Stimulated activated CD4-positive, alpha-beta T cell treated with anti-CD3 and anti-CD28 coated beads, Interleukin-4, amount 100 ng/mL, for 48 hours (primary cell): ENCODE data around the gene CEP70.
"Not testable (repeated sequence)": the region's sequence is repeated elsewhere in the genome, so short reads cannot be mapped to it uniquely, and the experiment has no call there.

ENCODE experiments used
- DNase-seq, 2 donors: peaks; one replicate each; pipeline ENCODE4 v3.0.0-alpha.2; 2020; ENCODE audit warnings: low read depth in 2 of 2

Gene CEP70

DNA sequence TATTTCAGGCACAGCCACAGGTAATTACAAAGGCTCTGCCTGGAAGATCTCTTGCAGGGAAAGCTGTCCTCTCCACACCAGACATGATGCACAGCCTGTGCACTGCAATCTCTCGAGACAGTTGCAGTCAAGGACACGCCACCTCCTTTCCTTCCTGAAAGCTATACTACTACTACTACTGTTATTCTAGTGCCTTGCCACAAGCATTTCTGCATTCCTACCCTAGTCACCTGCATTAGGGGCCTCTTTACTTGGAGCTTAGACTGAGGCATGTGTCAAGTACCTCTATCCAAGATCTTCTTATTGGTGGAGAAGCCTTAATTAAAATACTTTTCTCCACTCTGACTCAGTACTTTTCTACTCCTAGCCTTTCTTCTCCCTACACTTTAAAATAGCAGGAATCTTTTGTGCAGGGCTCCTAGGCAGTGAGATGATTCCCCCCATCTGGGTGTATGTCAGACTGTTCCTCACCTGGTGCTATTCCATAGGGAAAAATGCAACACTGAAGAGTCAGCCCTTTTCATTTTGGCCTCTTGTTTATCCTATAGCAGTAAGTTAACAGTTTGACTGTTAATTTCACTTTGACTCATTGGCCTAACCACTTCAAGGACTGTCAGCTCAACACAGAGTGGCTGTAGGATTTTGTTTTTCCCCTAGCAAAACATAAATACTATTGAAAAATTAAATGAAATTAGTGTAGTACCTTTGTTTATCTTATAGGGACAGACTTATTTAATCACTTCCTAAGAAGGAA lies 80.8 kb downstream of the CEP70 start:
- no peak for DNase-seq

GRCh38 chr3:138511945-138512344 lies 82.1 kb downstream of the CEP70 start:
- DNase-seq: no peak

GRCh38 chr3:138509586-138509985 lies 84.5 kb downstream of the CEP70 start:
- DNase-seq: no peak

DNA sequence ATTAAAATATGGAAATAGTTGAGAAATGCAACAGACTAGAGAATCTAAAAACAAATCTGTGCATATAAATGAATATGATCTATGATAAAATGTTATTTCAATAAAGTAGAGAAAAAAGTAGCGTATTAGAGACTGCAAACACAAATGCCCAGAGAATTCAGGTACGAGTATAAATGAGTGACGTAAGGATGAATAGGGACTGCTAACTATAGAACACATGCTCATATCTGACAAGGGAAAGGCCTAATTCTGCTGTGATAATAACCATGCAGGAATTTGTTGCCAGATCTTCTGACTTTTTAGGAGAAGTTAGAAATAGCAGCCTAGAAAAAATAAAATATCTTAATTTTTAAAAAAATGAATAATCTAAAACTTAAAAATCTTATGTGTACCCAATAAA lies 86.5 kb downstream of the CEP70 start:
- DNase-seq: no peak

GRCh38 chr3:138498991-138499390 lies 95.1 kb downstream of the CEP70 start:
- DNase-seq: no peak

DNA sequence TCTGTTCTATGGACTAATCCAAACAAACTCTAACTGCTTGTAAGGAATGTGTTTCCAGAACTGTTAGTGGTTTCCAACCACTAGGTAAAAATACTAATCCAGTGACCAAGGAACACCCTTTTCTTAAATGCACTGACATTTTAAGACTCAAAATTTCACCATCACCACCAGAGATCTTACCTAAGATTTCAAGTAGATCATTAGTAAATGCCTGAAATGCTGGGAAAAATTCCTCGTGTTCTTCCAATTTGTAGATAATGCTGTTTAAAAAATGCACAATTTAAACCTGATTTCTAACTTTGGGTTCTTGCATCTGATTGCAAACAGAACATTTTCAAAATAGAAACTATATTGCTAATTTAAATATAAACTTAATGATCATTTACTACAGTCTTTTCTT lies 96.2 kb downstream of the CEP70 start:
- no peak for DNase-seq

DNA sequence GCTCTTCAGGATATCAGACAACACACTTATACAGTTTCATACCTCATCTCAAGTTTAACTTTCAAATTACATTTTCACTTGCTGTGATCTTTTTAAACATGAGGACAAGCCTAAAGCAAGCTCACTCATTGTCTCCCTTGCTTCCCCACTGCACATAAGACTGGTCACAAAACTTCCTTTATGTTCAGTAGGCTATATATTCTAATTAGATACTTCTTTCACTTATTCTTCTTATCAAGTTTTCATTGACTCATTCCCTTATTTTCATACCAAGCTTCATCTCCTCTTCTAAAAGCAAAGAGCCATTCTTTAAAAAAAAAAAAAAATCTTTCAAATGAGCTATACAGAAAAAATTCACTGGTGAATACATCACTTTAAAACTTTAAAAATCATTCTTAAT lies 97.0 kb downstream of the CEP70 start:
- DNase-seq: no peak

DNA sequence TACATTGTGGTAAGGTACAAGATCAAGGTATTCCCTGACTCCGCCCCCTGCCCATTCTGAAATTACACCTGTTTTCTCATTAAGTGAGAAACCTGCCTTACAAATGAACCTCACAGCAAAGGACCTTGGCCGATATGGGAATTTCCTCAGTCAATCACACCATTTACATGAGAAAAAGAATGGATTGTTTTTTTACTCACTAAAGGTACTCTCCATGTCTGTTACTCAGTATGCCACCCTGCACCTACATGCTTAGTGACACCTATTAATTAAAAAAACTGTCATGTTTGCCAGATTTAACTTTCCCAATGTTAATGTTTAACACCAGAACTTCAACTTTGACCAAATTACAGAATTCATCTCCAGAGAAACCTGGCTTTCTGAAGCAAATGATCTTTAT lies 97.6 kb downstream of the CEP70 start:
- DNase-seq: no peak

- not testable (repeated sequence) for DNase-seq
These were observed 98.4 kb downstream of the CEP70 start for GRCh38 chr3:138495638-138496037.

- no peak for DNase-seq
These were observed 99.5 kb downstream of the CEP70 start for GRCh38 chr3:138494607-138494929.

- DNase-seq: no peak
These were observed 100.1 kb downstream of the CEP70 start for GRCh38 chr3:138493804-138494606.

DNA sequence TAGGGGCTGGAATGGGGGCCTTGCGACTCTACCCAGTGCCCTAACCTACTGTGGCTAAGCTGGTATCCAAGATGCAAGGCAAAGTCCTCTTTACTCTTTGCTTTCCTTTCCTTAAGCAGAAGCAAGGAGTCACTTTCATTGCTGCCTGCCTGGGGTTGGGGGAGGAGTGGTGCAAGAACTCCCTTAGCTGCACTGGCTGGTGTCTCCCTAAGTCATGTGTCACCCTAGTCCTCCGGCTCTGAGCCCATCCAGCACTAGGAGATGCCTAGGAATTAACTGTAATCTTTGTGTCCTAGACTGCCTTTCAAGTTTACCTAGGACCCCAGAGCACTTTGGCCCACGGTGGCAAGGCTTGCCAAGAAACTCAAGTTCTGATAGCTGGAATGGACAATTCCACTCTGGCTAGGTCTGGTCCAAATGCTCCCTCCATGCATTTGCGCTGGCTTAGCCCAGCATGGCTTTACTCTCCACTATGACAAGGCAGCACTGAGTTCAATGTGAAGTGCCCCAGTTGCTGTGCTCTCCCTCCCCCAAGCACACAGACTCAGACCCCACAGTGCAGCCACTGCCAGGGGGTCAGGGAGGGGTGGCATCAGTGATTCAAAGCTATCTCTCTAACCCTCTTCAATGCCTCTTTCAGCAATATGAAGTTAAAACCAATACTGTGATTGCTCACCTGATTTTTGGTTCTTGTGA lies 100.9 kb downstream of the CEP70 start:
- no peak for DNase-seq

DNA sequence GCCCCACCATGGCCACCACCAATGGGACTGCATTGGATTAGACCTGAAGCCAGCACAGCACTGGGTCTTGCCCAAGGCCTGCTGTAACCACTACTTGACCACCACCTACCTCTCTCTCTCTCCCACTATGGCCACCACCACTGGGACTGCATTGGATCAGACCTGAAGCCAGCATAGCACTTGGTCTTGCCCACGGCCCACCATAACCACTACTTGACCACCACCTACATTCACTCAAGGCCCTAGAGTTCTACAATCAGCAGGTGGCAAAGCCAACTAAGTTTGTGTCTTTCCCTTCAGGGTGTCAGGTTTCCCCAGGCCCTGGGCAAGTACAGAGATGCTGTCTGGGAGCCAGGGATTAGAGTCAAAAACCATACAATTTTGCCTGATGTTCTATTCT lies 102.1 kb downstream of the CEP70 start:
- no peak for DNase-seq

DNA sequence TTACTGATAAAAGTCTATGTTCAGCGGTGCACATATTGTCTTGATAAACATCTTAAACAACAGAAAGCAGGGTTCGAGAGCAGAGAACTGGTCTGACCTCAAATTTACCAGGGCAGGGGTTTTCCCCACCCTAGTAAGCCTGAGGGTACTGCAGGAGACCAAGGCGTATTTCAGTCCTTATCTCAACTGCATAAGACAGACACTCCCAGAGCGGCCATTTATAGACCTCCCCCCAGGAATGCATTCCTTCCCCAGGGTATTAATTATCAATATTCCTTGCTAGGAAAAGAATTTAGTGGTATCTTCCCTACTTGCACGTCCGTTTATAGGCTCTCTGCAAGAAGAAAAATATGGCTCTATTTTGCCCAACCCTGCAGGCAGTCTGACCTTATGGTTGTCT lies 107.5 kb downstream of the CEP70 start:
- DNase-seq: not testable (repeated sequence)

GRCh38 chr3:138484672-138485071 lies 109.4 kb downstream of the CEP70 start:
- DNase-seq: not testable (repeated sequence)

DNA sequence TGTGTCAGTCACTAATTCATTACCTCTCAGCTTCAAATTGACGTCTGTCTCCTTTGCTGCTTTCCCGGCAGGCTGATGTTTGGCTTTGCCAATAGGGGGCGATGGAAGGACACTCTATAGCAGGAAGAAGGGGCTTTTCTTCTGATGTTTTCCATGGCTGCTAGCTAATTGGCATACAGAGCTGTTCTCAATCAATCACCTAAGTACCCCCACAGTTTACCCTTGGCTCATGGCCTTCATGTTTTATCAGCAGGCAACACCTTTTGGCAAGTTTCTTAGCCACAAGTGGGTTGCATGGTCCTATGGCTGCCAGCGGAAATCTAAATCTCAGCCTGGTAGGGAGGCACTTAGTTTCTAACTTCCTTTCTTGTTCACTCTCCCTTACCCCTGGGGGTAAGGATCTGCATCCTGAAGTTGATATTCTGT lies 114.6 kb downstream of the CEP70 start:
- DNase-seq: no peak

GRCh38 chr3:138477801-138478200 lies 116.3 kb downstream of the CEP70 start:
- no peak for DNase-seq

DNA sequence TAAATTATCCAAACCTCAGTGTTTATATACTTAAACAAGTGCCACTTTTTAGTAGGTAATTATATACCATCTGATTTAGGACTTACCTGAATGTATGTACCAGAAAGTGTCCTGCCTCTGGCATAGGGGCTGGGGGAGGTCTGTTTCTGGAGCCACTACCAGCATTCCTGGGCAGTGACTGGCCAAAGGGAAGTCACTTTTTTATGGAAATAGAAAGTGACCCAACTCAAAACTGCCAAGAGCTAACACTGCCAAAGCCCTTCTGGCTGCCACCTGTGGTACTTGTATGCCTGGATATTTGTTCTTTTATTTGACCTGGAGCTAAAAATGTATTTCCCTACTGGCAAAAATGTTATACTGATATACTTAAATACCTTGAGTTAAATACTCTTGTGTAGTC lies 116.9 kb downstream of the CEP70 start:
- DNase-seq: no peak

DNA sequence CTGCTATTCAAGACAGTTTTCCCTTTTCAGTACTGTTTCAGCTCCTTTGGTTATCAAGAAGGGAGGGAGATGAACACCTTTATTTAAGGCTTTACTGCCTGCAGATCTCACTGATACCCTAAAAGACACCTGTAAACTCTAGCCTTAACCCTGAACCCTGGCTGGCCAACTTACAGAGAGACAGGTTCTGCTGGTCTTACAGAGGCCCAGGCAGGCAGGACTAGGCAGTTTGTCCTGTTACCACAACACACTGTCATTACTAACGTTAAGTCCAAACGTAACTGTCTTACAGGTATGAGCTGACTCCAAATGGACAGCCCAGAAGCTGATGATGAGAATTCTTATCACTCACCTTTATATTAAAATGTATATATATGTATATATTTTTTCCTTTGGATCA lies 117.5 kb downstream of the CEP70 start:
- DNase-seq: no peak

GRCh38 chr3:138474163-138474562 lies 119.9 kb downstream of the CEP70 start:
- DNase-seq: no peak

- no peak for DNase-seq
These were observed 120.7 kb downstream of the CEP70 start for GRCh38 chr3:138473391-138473790.

DNA sequence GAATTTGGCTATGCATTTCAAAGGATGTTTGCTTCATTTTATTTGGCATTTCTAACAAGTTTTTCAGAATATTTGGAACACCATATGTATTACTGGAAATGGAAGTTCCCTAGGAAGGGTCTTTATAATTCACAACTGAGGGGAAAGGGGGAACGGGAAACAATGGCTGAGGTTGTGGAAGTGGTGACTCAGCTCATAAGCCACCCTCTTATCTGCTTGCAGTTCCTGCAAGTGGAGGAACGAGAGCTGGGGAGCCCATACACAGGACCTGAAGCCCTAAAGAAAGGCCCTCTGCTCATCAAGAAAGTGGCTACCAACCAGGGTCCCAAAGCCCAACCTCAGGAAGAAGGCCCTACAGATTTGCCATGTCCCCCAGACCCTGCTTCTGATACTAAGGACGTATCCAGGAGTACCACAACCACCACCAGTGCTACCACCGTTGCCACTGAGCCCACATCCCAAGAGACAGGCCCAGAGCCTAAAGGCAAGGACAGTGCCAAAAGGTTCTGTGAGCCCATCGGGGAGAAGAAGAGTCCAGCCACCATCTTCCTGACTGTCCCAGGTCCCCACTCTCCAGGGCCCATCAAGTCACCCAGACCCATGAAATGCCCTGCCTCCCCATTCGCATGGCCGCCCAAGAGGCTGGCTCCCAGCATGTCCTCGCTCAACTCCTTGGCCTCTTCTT lies 121.8 kb downstream of the CEP70 start:
- no peak for DNase-seq
